COLO668 (cell line): ENCODE measurements around the gene RNF157.
"Not testable (repeated sequence)": the region's sequence is repeated elsewhere in the genome, so short reads cannot be mapped to it uniquely, and the experiment has no call there.

Source experiments
- DNase-seq: peaks from one replicate; lab custom pipeline; 2025; ENCODE audit not compliant: unreplicated experiment; lab: John Stamatoyannopoulos, UW

RNF157 gene

DNA sequence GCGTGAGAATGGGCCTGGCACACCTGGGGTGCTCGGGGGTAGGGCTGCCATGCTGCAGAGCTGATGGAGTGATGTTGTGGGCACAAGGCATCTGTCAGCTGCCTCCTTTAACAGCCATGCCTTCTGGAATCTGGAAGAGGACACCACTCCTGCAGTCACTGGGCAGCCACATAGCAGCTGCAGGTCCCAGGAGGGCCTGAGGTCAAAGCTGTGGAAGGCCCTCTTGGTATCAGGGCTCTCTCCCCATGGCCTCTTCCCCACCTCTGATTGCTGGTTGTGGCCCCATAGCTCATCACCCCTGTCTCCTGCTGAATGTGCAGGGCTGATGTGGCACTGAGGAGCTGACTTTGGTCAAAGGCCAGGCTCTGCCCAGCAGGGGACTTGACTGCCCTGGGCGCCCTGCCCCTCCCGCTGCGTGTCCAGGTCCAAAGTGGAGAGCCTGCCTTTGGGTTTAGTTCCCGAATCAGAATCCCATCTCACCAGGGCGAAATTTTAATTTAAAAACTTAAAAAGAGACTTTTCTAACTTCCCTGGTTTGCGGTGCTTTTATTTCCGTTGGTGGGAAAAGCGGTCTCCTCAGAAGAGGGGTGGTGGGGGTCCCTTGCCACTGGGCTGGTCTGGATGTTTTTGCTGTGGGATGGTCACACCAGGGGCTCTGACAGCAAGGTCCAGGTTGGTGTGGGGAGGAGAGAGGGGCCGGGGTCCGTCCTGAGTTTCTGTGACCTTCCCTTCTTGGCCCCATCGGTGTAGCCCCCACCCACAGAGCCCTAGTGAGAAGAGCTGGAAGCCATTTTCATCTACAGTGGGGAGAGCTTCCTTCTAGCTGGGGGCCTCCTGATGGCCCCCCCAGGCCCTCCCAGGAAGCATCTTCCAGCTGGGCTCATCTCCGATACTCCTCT lies 30.7 kb upstream of the RNF157 start:
- DNase-seq, result no peak

DNA sequence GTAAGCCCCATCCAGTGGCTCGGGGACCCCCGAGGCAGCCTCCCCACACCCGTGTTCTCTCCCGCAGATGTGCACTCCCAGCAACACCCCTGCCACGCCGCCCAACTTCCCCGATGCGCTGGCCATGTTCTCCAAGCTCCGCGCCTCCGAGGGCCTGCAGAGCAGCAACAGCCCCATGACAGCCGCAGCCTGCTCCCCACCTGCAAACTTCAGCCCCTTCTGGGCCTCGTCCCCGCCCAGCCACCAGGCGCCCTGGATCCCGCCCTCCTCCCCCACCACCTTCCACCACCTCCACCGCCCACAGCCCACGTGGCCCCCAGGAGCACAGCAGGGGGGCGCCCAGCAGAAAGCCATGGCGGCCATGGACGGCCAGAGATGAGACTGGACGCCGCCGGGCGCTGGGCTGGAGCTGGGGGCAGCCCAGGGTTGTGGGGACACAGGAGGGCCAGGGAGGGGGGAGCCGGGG lies 29.9 kb upstream of the RNF157 start:
- no peak for DNase-seq

DNA sequence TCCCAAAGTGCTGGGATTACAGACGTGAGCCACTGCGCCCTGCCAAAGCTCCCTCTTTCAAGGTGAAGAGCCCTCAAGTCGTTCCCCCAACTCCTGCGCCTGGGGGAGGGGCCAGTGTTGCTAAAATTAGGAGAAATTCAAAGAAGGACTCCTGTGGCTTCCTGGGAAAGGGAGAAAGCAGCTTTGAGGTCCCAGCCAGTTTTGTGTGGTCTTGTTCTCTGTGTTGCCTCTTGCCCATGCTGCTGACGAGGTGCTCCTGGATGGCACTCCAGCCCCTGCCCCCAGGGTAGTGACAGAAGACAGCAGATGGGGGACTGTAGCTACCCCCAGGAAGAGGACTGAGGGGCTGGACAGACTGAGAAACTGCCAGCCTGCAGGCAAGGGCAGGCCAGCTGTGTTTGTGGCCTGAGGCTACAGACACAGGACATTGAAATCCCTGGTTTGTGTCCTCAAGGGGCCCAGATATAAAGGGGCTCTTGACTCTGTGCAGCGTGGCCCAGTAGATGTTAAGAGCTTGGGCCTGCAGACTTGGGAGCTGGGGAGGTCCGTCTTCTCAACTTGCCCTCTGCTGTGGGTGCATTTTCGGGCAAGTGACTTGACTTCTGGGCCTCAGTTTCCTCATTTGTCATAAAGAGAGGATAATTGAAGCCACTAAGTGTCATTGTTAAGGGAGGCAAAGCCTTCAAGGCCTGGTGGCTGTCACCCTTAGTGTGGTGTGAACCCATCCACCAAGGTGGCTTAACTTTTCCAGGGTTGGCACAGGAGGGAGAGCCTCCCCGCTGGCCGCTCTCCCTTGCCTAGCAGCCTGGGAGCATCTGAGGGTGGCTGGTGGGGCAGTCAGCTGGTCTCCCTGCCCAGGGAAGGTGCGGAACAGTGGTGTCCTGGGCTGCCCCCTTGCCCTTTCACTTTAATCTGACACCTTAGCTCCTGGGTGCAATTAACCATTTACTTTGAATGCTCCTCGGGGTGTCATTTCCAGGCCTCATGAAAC lies 29.0 kb upstream of the RNF157 start:
- DNase-seq, result no peak

DNA sequence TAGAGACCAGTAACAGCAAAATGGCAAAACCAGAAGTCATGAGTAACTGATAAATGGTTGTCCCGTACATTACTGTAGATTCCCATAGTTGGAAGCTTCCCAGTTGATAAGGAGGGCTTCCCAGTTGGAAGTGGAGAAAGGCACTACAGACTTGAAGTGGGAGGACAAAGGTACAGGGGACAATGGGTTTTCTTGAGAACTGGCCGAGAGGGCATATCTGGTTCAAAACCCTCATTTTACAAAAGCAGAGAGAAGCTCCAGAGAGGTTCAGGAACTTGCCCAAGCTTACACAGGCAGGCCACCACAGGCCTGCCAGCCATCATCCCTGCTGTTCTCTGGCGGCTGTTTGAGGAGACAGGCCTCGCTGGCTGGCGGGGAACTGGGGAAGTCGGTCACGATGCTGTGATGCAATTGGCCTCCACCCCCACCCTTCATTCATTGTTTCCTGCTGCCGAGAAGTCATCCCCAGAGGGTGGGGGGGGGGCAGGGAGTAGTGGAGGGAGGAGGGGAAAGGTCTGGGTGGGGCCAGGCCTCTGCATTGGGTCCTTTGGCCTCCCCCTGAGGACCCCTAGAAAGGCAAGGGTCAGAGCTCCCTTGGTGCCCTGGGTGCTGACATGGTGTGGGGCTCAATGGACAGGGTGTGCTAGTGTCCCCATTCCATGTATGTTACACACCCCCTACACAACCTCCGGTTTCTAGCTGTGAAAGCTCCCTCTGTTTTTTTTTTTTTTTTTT lies 27.9 kb upstream of the RNF157 start:
- peak; percentile 6 for DNase-seq

DNA sequence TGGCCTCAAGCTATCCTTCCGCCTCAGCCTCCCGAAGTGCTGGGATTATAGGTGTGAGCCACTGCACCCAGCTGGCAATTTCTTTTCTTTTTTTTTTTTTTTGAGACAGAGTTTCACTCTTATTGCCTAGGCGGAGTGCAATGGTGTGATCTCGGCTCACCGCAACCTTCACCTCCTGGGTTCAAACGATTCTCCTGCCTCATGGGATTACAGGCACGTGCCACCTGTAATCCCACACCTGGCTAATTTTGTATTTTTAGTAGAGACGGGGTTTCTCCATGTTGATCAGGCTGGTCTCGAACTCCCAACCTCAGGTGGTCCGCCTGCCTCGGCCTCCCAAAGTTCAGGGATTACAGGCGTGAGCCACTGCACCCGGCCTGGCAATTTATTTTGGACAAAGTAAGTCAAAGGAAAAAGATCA lies 27.3 kb upstream of the RNF157 start:
- DNase-seq, result not testable (repeated sequence)

DNA sequence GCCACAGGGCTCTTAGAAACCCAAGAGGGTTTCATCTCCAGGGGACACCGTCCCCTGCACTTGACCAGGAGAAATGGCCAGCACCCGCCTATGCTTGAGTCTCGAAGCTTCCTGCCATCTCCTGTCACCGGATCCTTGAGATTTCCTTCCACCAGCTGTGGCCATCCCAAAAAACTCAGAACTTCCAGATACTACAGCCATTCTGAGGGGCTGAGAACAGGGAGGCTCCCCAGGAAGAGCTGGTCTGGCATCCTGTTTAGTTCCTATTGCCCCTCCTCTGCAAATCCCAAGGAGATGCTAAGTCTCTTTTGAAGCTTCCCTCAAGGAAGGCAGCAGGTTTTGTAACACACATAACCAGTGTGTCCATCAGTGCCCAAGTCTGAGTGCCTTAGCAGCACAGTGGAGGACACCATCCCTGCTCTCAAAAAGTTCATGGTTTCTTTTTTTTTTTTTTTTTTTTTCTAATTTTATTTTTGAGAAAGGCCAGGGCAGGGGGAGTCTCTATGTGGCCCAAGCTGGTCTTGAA lies 26.8 kb upstream of the RNF157 start:
- DNase-seq, result no peak

DNA sequence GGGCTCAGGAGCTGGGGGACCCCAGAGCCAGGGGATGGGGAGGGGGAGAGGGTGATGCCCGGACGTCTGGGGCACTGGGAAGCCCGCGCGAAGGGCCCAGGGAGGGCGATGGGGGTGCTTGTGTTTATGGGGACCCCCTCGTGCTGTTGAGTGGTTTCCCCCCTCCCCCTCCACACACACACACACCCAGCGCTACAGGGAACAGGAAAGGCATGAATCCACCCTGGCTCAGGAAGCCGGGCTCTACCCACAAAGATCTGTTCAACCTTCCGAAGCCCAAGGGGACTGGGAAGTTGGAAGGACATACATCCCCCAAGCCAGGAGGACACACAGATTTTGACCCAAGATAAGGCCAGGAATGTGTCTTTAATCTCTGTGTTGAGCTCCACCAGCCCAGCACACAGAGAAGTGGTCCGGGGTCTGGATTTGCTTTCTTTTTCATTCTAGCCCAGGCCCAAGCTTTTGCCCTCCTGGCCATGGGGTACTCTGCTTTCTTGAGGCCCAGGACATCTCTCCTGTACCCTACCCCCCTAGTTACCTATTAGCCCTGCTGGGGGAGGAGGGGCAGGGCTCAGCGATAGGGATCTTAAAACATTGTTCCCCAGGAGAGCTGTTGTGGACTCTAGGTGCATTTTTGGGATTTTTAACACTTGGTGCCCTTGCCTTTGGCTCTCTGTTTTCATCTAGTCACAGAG lies 26.1 kb upstream of the RNF157 start:
- DNase-seq, result peak; percentile 14

DNA sequence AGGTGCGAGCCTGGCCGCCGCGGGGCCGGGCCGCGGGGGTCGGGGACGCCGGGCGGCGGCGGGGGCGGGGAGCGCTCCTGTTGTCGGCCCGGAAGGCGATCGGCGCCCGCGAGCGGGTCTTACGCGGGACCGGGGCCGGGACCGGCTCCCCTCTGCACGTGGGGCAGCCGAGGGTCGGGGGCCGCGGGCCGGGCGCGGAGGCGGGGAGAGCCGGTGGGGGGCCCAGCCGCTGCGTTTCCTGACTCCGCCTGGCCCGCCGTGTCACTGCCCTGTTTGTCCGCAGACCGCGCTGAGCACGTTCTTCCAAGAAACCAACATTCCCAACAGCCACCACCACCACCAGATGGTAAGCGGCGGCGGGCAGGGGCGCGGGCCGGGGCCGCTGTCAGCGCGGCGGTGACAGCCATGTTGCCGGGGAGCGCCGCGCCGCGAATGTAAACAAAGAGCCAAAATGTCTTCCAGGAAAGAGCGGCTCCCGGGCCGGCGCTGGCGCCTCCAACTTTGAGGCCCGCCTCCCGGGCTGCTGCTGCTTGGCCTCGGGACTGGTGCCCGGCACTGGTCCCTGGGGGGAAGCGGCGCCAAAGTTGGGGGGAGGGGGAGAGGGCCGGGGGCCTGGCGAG lies 25.4 kb upstream of the RNF157 start:
- peak; percentile 67 for DNase-seq

DNA sequence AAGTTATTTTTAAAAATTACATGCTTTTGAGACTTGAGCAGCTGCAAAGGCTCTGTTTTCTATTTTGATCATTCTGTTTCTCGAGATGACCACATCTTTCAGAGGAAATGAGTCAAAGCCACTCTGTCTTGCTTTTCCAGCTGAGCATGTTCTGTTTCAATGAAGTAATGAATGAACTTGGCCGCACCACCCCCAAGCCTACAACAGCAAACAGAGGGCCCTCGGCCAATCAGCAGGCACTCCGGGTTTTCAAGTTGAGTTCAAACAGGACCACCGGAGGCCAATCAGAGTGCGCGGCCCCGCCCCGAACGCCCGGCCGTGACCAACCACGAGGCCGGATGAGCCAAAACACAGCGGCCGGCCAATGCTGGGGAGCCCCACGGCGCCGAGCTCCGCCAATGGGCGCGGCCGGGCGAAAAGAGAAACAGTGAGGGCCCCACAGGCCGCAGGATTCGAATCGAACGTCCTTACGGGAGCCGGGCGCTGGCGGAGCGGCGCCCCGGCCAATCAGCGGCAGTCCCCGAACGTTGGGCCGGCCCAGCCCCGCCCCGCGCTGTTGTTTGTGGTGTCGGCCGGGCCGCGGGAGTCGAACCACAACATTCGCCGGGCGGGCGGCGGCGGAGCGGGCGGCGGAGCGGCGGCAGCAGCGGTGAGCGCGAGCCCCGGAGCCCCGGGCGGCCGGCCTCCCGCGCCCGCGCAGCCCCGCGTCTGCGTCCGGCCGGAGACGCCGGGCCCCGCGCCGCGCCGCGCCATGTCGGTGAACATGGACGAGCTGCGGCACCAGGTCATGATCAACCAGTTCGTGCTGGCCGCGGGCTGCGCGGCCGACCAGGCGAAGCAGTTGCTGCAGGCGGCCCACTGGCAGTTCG lies 24.7 kb upstream of the RNF157 start, which contains the start of gene UBALD2:
TSS of gene UBALD2 (plus strand) at position 594 of the 869 bp plus-strand sequence. CDS start at position 752, 158 bp downstream.
- DNase-seq, result peak; percentile 96

DNA sequence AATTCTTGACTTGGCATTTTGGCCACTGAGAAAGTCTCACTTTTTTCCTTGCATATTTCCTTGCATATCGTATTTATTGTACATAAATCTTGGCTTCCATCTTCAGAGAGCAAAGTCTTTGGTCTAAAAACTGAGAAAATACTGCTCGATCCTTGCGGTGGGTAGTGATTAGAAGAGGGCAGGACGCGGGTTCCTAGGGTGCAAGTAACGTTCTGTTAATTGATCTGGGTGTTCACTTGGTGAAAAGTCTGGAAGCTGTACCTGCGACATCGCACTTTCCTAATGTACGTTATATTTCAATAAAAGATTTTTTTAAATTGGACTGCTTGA lies 24.1 kb upstream of the RNF157 start:
- no peak for DNase-seq

DNA sequence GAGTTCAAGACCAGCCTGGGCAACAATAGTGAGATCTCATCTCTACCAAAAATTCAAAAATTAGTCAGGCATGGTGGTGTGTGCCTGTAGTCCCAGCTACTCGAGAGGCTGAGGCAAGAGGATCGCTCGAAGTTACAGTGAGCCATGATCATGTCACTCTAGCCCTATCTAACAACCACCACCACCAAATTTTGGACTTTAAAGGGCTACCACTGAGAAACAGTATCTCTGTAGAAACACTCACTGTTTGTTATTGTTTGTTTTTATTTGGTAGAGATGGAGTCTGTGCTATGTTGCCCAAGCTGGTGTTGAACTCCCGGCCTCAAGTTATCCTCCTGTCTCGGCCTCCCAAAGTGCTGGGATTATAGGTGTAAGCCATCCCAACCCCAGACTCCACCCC lies 23.6 kb upstream of the RNF157 start:
- no peak for DNase-seq

DNA sequence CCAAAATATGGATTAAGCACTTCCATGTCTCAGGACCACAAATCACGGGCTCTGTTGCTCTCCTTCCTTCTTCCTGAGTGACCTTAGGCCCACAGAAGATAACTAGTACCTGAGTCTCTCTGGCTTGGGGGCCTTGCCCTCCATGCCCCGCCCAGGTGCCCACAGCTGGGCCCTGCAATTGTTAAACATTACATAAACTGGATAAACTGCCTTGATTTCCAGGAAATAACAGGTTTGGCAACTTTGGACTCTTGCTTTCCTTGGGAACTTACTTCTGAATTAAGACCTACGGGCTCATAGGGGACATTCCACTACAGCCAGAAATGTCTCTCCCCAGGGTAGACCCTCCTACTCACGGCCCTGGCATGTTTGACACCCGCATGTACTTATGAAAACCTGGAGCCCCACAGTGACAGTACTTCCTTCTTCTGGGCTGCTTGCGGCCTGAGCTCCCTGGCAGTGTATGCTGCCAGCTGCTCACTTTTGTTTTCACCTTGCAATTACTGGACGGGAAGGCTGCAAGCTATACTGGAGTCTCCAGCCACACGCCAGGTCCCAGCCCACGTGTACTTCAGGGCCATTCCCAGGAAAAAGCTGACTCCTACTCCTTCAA lies 22.5 kb upstream of the RNF157 start:
- DNase-seq, result peak; percentile 42

DNA sequence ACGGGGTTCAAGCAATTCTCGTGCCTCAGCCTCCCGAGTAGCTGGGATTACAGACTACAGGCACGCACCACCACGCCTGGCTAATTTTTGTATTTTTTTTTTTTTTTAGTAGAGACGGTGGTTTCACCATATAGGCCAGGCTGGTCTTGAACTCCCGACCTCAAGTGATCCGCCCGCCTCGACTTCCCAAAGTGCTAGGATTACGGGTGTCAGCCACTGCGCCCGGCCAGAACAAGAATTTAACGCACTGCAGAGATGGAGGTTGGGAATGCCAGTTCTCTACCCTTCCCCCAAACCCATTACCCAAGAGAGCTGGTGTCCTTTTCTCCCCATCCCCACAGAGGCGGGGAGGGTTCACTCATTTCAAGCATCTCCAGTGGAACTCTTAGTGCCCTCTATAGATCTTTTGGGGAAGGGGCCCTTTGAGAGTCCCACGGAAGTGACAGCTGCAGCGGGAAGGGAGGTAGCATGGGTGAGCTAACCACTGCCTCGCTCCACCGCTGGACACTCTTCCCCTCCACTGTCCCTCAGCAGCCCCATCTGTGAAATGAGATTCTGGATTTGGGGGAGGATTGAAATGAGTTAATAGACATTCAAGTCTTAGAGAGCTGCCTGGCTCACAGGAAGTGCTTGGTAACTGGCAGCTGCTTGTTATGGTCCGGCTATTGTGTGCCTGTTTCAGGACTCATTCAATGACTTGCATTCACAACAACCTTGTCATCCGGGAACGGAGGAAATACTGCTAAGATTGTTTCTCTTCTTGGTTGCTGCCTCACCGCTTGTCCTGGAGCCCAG lies 21.3 kb upstream of the RNF157 start:
- no peak for DNase-seq

DNA sequence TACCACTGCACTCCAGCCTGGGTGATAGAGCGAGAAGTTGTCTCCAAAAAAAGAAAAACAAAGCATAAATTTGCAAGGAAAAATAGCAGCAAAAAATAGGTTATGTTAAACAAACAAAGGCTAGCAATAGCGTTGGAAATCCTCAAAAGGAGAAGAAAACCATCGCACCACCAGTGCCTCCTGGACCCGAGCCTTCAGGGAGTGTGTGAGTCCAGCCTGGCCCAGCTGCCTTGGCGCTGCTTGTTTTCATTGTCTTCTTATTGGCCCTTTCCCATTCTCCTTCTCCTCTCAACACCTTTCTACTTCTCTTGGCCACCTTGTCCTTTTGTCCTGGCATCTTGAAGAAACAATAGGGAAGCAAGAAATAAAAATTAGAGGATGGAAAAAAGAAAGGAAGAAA lies 20.4 kb upstream of the RNF157 start:
- no peak for DNase-seq

DNA sequence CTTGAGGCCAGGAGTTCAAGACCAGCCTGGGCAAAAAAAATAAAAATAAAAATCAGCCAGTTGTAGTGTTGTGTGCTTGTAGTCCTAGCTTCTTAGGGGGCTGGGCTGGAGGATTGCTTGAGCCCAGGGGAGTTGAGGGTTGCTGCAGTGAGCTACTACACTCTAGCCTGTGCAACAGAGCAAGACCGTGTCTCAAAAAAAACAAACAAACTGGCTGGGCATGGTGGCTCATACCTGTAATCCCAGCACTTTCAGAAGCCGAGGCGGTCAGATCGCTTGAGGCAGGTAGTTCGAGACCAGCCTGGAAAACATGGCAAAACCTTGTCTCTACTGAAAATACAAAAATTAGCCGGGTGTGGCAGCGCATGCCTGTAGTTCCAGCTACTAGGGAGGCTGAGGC lies 19.9 kb upstream of the RNF157 start:
- DNase-seq, result no peak

DNA sequence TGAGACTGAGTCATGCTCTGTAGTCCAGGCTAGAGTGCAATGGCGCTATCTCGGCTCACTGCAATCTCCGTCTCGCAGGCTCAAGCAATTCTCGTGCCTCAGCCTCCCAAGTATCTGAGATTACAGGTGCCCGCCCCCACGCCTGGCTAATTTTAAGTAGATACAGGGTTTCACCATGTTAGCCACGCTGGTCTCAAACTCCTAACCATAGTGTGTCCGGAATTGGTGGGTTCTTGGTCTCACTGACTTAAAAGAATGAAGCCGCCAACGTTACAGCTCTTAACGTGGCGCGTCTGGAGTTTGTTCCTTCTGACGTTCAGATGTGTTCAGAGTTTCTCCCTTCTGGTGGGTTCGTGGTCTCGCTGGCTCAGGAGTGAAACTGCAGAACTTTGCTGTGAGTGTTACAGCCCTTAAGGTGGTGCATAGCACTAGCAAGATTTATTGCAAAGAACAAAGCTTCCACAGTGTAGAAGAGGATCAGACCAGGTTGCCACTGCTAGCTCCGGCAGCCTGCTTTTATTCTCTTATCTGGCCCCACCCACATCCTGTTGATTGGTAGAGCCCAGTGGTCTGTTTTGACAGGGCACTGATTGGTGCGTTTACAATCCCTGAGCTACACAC lies 16.2 kb upstream of the RNF157 start:
- not testable (repeated sequence) for DNase-seq

DNA sequence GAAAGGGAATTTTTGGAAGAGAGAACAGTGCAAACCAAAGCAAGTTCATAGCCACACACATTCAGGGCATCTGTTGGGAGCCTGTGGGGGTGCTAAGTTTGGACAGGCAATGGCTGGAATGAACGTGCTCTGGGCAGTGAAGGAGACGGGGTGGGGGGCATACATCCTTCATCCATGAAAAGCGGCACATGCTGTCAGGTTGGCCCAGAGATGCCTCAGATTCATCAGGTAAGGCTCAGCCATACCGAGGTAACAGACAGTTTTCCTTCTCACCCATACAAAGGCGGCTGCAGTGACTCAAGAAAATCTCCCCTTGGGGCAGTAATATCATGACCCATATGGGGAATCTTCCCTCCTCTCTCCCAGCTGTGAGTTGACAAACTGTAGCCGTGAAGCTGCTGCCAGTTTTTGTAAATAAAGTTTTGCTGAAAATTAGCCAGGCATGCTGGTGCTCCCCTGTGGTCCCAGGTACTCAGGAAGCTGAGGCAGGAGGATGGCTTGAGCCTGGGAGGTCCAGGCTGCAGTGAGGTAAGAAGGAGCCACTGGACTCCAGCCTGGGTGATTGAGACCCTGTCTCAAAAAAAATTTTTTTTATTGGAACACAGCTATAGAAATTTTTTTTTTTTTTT lies 15.6 kb upstream of the RNF157 start:
- no peak for DNase-seq
